GM21526 (cell line): ENCODE data around the gene NRN1L.
"Not testable (repeated sequence)": the region's sequence is repeated elsewhere in the genome, so short reads cannot be mapped to it uniquely, and the experiment has no call there.

Experiments used
- ATAC-seq: cut with Tn5 transposase; IDR thresholded peaks from one replicate; pipeline ENCODE4 v1.9.1; 2021; ENCODE audit warnings: moderate library complexity; ENCODE audit not compliant: unreplicated experiment, low FRiP score

The NRN1L gene

DNA sequence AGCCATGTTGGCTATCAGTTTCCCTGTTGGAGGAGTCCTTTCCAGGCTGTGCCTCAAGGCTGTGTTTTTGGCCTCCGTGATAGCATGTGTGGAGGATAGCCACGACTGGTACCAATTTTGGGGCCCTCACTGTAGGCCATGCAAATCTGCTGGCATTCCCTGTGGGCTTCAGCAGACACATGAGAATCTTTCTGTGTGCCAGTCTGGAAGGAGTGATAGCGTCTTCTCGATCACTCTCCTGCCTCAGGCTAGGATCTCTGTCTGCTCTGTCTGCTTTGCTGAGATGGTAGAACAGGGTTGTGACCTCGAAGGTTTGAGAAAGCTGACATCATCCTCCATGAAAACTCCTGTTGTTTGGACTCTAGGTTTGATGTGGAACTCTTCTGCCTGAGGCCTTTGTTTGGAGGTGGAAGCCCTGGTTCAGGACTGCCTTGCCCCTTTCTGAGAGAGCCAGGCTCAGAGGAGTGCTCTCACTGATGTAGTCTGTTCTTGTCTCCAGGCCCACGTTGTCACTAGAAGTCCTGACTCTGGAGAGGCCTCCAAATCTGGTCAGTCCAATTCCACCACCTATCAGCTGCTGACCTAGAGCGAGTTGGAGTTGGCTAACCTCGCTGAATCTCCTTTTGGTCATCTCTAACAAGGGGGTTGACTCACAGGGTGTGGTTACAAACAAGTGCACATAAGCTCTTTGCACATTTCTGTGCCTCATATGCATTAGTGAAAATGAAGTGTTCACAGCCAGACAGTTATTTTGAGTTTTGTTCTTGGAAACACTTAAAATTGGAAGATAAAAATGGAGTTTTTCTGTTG, 23.9 kb upstream of the NRN1L start:
- no peak for ATAC-seq

DNA sequence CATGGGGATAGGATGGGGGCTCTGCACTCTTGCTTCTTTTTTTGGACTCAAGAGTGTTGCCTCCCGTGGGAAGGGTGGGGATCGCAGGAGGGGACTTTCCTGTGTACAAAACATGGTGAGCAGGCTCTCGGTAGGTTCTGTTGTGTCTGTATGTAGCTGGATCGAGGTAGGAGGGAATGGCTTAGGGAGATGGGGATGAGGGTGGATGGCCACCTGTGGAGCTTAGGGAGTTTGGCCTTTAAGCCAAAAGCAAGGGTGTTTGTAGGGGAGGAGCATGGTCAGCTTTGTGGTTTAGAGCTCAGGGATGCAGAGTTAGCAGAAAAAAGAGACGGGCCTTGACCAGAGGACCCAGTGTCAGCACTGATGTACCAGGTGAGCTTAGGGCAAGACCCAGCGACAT, 22.8 kb upstream of the NRN1L start:
- ATAC-seq = no peak

DNA sequence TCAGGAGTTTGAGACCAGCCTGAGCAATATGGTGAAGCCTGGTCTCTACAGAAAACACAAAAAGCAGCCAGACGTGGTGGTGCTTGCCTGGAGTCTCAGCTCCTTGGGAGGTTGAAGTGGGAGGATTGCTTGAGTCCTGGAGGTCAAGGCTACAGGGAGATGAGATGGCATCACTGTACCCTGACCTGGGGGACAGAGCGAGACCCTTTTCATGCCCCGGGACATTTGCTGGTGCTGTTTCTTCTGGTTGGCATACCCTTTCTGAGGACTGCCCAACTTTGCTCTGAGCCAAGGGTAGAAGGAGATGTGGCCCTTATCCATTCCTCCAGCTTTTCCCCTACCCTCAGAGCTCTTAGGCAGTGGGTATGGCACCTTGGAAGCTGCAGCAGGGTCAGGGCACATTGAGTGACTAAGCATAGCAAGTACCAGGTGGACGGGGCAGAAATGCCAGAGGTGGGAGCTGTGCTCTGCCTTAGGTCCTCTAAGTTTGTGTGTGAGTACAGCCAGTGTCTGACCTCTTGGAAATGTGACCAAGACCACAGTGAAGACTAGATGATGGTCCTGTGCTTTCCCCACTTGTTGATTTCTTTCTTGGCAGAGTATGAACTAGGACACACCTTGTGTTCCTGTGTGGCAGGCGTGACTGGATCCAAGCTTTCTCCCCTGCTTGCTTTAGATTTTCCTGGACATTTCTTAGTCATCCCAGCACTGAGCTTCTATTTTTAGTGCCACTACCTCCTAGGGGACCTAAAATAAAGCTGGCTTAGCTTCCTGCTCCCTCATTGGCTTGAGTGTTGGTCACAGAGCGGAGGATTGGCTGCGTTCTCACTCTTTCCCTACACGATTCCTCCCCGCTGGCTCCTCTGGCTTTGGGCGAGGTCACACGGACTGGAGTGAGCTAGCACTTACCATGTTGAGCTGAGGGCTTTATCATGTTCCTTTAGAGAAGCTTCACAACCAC, 21.8 kb upstream of the NRN1L start:
- no peak for ATAC-seq

- not testable (repeated sequence) for ATAC-seq
These were observed 20.6 kb upstream of the NRN1L start for GRCh38 chr16:67864044-67864443.

- ATAC-seq = no peak
These were observed 20.1 kb upstream of the NRN1L start for GRCh38 chr16:67864594-67864993.

DNA sequence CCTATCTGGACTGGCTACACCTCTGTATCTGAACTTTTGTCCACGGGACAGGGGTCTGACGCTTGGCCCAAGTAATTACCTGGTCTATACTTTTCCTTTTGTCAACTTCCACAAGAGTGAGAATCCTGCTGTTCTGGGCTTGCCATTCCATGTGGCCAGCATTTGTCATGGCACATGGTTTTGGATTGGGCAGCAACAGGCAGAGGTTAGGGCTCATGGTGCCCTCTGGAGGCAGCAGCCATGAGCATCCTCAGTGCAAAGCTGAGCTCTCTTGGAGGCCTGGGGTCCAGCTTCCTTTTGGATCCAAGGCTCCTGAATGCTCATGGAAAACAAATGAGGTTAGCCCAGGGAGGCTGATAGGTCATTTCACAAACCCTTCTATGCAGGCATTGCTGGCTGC, 19.4 kb upstream of the NRN1L start:
- no peak for ATAC-seq

DNA sequence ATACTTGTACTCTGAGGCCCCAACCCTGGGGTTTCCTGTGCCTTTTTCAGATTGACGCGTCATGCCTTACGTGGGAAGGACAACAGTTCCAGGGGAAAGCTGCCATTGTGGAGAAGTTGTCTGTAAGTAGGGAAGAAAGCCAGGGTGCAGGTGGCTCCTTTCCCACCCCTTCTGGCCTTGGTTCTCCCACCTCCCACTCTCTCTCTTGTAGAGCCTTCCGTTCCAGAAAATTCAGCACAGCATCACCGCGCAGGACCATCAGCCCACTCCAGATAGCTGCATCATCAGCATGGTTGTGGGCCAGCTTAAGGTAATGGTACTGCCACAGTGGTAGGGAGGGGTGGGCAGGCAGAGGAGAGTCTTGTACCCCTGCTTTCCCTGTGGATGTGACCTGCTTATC, 16.4 kb upstream of the NRN1L start:
- ATAC-seq = no peak

DNA sequence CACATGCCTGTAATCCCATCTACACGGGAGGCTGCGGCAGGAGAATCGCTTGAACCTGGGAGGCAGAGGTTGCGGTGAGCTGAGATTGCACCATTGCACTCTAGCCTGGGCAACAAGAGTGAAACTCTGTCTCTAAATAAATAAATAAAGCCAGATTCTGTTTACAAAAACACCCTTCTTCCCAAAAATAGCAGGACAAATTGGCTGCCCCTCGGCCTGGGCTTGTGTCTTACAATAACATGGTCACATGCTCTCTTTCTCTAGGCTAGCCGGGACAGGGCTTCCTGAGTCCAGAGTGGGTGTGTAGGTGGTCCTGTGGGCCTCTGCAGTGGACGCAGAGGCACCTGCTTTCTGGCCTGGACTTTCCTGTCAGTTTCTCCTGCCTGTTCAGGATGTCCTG, 15.0 kb upstream of the NRN1L start:
- ATAC-seq = no peak

DNA sequence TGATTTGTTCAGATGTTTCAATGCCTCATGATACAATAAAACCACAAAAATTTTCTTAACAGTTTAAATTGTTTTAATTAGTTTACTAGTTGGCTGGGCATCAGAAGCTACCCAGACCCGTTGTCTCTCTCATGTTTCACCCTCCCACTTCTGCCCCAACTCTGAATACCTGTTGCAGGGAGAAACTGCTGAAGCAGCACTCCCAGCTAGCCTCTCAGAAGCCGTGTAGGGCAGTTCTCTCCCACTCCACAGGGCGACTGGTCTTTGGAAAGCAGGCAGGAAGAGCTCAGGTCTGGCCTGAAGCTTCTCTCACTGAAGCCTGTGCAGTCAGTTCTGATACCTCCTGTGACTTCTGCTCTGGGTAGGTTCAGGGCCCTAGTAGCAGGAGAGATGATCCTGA, 13.4 kb upstream of the NRN1L start:
- ATAC-seq = no peak

DNA sequence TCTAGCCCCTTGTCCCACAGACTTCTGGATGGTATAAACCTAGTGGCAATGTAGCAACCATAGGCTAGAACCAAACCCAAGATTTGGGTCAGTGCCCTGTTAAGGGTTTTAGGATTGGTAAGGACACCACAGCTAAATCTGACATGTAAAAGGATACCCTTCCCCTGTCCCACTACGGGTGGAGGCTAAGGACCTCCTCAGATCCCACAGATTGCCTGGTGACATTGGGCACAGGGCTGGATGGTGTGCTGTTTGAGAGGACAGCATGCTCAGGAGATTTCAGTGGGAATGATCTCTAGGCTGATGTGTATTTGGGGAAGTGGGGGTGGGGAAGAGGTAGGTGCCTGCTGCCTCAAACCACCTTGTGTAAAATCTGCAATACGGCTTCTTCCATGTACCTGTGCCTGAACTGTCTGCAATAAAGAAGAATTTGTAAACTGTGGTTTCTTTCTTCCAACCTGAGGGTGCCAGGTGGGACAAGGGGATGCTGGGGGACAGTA, 12.5 kb upstream of the NRN1L start:
- no peak for ATAC-seq

GRCh38 chr16:67872631-67873434, 11.9 kb upstream of the NRN1L start, which contains the start of gene EDC4:
Gene EDC4, plus strand, starts transcription at chr16:67873052. Its CDS starts 210 bp downstream, at chr16:67873262.
- peak; percentile 60 for ATAC-seq

DNA sequence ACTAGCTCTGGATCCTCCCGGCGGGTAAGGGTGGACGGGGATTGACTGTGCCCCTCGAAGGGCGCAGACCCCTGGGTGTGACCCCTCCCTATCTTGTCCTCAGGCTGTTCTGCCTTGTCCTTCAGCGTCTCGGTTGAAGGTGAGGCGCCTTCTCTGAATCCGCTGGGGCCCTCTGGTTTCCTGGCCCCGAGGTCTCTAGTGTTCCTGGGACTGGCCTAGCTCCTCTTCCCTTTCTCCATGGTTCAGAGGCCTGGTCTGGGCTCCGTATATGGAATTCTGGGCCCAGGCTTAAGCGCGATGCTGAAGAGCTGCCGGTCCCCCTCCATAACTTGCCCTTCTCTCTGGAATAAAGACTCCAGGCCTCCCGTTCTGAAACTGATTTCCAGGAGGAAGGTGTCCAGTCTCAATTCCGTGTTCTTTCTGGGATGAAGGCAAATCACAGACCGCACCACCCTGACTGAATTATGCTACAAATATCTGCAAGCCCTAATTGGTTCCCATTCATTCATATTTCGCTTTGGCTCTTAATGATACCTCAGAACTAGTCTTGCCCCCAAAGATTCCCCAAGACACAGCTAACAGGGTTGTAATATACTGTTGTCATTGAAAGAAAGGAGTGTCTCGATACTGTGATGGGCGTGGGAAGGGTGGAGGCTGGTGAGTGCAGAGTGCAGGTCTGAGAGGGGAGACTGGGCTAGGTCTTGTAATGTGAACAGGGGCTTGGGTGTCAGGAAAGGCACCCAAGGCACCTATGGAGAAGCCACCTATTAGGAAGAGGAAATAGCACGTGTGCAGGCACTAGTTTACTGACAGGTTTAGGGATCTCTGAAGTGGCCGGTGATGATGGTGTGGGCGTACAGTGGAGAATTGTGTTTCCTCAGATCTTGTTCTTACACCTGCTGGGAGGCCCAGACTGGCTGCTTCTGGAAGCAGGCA, 11.0 kb upstream of the NRN1L start:
- ATAC-seq = no peak

GRCh38 chr16:67874372-67874771, 10.3 kb upstream of the NRN1L start:
- ATAC-seq = no peak

GRCh38 chr16:67877064-67877463, 7.6 kb upstream of the NRN1L start:
- ATAC-seq = no peak

DNA sequence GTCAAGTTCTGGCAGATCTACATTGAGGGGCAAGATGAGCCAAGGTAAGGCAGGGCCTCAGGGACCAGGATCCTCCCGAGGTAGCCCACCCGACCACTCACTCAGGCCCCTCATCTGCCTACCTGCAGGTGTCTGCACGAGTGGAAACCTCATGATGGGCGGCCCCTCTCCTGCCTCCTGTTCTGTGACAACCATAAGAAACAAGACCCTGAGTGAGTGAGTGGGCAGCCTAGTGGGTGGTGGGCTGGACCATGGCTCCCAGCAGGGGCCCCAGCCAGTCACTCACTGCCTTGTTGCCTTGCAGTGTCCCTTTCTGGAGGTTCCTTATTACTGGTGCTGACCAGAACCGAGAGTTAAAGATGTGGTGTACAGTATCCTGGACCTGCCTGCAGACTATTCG, 6.5 kb upstream of the NRN1L start:
- no peak for ATAC-seq

DNA sequence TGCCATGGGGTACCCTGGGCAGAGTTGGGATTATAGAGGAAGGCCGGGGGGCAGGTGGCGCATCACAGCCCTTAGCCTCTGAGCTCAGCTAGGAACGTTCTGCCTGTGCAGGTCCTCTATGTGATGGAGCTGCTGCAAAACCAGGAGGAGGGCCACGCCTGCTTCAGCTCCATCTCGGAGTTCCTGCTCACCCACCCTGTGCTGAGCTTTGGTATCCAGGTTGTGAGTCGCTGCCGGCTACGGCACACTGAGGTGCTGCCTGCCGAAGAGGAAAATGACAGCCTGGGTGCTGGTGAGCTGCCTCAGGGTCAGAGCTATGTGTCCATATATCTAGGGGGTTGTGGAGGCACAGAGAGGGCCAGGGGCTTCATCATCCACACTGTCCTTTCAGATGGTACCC, 5.8 kb upstream of the NRN1L start:
- ATAC-seq = no peak

DNA sequence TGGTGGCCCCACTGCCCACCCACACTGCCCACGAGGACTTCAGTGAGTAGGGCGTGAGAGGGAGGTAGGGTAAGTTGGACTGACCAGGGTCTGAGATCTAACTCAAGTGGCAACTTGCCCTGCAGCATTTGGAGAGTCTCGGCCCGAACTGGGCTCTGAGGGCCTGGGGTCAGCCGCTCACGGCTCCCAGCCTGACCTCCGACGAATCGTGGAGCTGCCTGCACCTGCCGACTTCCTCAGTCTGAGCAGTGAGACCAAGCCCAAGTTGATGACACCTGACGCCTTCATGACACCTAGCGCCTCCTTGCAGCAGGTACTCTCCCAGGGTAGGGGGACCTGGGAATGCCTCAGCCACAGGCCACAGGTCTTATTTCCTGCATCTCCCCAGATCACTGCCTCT, 5.2 kb upstream of the NRN1L start:
- no peak for ATAC-seq

- ATAC-seq = no peak
These were observed 4.7 kb upstream of the NRN1L start for GRCh38 chr16:67879936-67880335.

DNA sequence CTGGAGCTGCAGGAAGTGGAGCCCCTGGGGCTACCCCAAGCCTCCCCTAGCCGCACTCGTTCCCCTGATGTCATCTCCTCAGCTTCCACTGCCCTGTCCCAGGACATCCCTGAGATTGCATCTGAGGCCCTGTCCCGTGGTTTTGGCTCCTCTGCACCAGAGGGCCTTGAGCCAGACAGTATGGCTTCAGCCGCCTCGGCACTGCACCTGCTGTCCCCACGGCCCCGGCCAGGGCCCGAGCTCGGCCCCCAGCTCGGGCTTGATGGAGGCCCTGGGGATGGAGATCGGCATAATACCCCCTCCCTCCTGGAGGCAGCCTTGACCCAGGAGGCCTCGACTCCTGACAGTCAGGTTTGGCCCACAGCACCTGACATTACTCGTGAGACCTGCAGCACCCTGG, 4.1 kb upstream of the NRN1L start:
- no peak for ATAC-seq
